Measurements from ENCODE around the gene CDC42EP5. TPM values are rescaled to one million over a fixed set of nuclear protein-coding genes. Genes with fewer than 3 reads are reported as not detected.
A peak's percentile ranks its signal among the peaks of the same experiment; 100 is the strongest.

CDC42EP5 gene
- total RNA-seq, 2 experiments from 2014 or later: not detected

- Histone ChIP-seq H3K4me1 (ENCODE audit: insufficient read depth, low read length) (peaks cover 16% of the 10 kb centered on the region), H3K4me3 (ENCODE audit: low read length) (no peak overlapping the region), H3K27me3 (ENCODE audit: control insufficient read depth in 1 of 2, insufficient read depth in 2 of 2, low read length in 2 of 2) (peaks cover 27 to 28% of the 10 kb centered on the region in 2 experiments), H3K9me3 (ENCODE audit: control insufficient read depth in 1 of 2, insufficient read depth in 1 of 2, low read length in 2 of 2) (no peaks in the 10 kb centered on the region), H3K27ac (ENCODE audit: low read depth in 1 of 2, low read length in 2 of 2) (no peak overlapping the region), H3K36me3 (ENCODE audit: insufficient read depth, low read length) (no peaks in the 10 kb centered on the region)
- peaks cover 52% of the 10 kb centered on the region for H3K27me3 Mint-ChIP-seq
- POLR2A ChIA-PET: no interaction called here
- peaks cover 6% of the 10 kb centered on the region for H3K4me1 Mint-ChIP-seq (ENCODE audit: low read depth)
- peak in 1 of 14 experiments; percentile 13 for DNase-seq
- H3K9me3 Mint-ChIP-seq: no peaks in the 10 kb centered on the region
- no peak overlapping the region for H3K4me3 Mint-ChIP-seq
- no peak overlapping the region for H3K27ac Mint-ChIP-seq
- ATAC-seq (ENCODE audit: poor library complexity): no peak
- CTCF ChIA-PET: no interaction called here
- TF ChIP-seq CTCF (IDR thresholded peaks at IDR 0.05): no peak
- H3K36me3 Mint-ChIP-seq (ENCODE audit: low read depth): no peaks in the 10 kb centered on the region
- intact Hi-C loops (cut with DNase I, micrococcal nuclease): no loop called here
Observed at GRCh38 chr19:54426291-54426931, 46.7 kb downstream of the CDC42EP5 start.

DNA sequence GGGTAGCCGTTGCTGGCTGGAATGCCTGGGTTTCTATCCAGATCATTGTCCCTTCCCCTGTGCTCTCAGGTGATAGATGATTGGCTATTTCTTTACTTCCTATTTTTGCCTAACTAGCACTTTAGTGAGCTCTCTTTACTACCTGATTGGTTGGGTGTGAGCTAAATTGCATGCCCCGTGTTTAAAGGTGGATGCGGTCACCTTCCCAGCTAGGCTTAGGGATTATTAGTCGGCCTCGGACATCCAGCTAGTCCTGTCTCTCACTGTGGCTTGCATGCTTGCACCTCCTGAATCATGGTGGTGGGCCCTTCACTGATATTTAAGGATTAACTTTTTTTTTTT is 47.7 kb downstream of the CDC42EP5 start:
- ATAC-seq (ENCODE audit: poor library complexity) (no peak), DNase-seq (no peak)
- Histone ChIP-seq H3K36me3 (ENCODE audit: insufficient read depth, low read length) (no peaks in the 10 kb centered on the region), H3K4me3 (ENCODE audit: low read length) (no peak overlapping the region), H3K27ac (ENCODE audit: low read depth in 1 of 2, low read length in 2 of 2) (no peak overlapping the region), H3K27me3 (ENCODE audit: control insufficient read depth in 1 of 2, insufficient read depth in 2 of 2, low read length in 2 of 2) (peaks cover 30 to 31% of the 10 kb centered on the region in 2 experiments), H3K9me3 (ENCODE audit: control insufficient read depth in 1 of 2, insufficient read depth in 1 of 2, low read length in 2 of 2) (no peaks in the 10 kb centered on the region), H3K4me1 (ENCODE audit: insufficient read depth, low read length) (peaks cover 7% of the 10 kb centered on the region)
- ChIA-PET CTCF (no interaction called here), POLR2A (interaction anchor here (1.5 kb wide), 1 partner anchor 24 kb away, joined by 12 read pairs; the partner anchor contains the start of gene LENG8)
- Mint-ChIP-seq H3K9me3 (no peaks in the 10 kb centered on the region), H3K36me3 (ENCODE audit: low read depth) (no peaks in the 10 kb centered on the region), H3K4me3 (no peak overlapping the region), H3K27ac (no peak overlapping the region), H3K4me1 (ENCODE audit: low read depth) (no peaks in the 10 kb centered on the region), H3K27me3 (peaks cover 52% of the 10 kb centered on the region)
- TF ChIP-seq CTCF (IDR thresholded peaks at IDR 0.05): no peak
- intact Hi-C loops (cut with DNase I, micrococcal nuclease): no loop called here

GRCh38 chr19:54424660-54425381 is 48.3 kb downstream of the CDC42EP5 start:
- Mint-ChIP-seq H3K36me3 (ENCODE audit: low read depth) (no peaks in the 10 kb centered on the region), H3K4me1 (ENCODE audit: low read depth) (no peaks in the 10 kb centered on the region), H3K27ac (no peak overlapping the region), H3K27me3 (peaks cover 54% of the 10 kb centered on the region), H3K4me3 (no peak overlapping the region), H3K9me3 (no peaks in the 10 kb centered on the region)
- H3K36me3 ChIP-seq (ENCODE audit: insufficient read depth, low read length): no peaks in the 10 kb centered on the region
- peaks cover 2% of the 10 kb centered on the region for H3K4me1 ChIP-seq (ENCODE audit: insufficient read depth, low read length)
- peaks cover 26 to 31% of the 10 kb centered on the region in 2 experiments for H3K27me3 ChIP-seq (ENCODE audit: control insufficient read depth in 1 of 2, insufficient read depth in 2 of 2, low read length in 2 of 2)
- CTCF ChIA-PET: no interaction called here
- DNase-seq (no peak), ATAC-seq (ENCODE audit: poor library complexity) (no peak)
- H3K4me3 ChIP-seq (ENCODE audit: low read length): no peak overlapping the region
- no peak for TF ChIP-seq CTCF (IDR thresholded peaks at IDR 0.05)
- no peak overlapping the region for H3K27ac ChIP-seq (ENCODE audit: low read depth in 1 of 2, low read length in 2 of 2)
- POLR2A ChIA-PET: interaction anchor here (1.5 kb wide), 1 partner anchor 24 kb away, joined by 12 read pairs; the partner anchor contains the start of gene LENG8
- intact Hi-C loops (cut with DNase I, micrococcal nuclease): no loop called here
- H3K9me3 ChIP-seq (ENCODE audit: control insufficient read depth in 1 of 2, insufficient read depth in 1 of 2, low read length in 2 of 2): no peaks in the 10 kb centered on the region
